GM18873 (cell line): Measurements from ENCODE around the gene RABGAP1L.
"Not testable (repeated sequence)": the region's sequence is repeated elsewhere in the genome, so short reads cannot be mapped to it uniquely, and the experiment has no call there.

Experiments
- ATAC-seq: cut with Tn5 transposase; IDR thresholded peaks from one replicate; pipeline ENCODE4 v1.9.1; 2021; ENCODE audit warnings: mild to moderate bottlenecking, moderate library complexity, moderate number of reproducible peaks; ENCODE audit not compliant: unreplicated experiment, low FRiP score

Gene RABGAP1L

DNA sequence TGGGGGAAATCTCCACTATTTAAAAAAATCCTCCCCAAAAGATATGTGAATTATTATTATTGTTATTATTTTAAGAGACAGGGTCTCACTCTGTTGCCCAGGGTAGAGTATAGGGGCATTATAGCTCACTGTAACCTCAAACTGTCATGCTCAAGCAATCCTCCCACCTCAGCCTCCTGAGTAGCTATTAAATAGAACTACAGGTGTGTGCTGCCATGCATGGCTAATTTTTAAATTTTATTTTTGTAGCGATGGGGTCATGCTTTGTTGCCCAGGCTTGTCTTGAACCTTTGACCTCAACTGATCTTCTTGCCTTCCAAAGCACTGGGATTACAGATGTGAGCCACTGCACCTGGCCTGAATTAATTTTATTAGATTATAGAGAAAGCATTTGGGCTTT, 116.8 kb downstream of the RABGAP1L start:
- ATAC-seq = no peak

DNA sequence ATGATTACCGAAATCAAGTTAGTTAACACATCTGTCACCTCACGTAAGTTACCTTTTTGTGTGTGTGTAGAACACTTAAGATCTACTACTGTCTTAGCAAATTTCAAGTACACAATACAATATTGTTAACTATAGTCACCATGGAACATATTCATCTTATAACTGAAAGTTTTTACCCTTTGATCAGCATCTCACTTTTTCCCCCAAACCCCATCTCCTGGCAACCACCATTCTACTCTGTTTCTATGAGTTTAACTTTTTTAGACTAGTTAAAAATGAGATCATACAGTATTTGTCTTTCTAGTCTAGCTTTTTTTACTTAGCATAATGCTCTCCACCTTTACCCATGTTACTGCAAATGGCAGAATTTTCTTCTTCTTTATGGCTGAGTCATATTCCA, 124.7 kb downstream of the RABGAP1L start:
- ATAC-seq = no peak

DNA sequence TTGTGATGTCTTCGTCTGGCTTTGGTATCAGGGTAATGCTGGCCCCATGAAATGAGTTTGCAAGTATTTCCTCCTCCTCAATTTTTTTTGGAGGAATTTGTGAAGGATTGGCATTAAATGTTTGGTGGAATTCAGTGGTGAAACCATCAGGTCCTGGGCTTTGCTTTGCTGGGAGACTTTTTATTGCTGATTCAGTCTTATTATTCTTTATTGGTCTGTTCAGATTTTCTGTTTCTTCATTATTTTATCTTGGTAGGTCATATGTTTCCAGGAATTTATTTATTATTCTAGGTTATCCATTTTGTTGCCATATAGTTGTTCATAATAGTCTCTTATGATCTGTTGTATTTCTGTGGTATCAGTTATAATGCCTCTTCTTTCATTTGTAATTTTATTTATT, 126.7 kb downstream of the RABGAP1L start:
- ATAC-seq = no peak

DNA sequence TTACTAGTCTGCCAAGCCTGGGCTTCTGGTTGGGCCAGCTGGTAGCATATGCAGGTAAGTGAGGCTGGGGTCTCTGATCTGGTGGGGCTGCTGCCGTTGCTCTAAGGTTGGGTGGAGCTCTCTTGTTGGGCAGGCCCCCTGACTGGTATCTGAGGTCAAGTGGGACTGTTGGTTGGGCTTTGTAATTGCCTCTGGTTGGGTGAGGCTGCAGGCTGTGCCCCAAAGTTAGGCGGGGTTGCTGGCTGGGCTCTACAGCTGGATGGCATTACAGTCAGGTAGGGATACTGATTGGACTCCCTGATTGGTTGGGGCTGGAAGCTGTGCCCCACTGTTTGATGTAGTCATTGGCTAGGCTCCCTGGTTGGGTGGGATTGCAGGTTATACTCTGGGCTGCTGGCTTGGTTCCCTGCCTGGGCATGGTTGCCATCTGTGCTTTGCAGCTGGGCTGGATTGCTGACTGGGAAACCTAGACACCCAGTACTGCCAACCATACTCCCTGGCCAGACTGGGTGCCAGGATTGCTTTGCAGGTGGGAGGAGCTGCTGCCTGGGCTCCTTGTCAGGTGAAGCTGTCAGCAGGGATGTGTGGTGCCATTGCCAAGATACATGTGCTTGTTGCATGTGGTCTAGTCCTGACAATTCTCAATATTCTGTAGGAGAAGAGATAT, 130.5 kb downstream of the RABGAP1L start:
- ATAC-seq = no peak

DNA sequence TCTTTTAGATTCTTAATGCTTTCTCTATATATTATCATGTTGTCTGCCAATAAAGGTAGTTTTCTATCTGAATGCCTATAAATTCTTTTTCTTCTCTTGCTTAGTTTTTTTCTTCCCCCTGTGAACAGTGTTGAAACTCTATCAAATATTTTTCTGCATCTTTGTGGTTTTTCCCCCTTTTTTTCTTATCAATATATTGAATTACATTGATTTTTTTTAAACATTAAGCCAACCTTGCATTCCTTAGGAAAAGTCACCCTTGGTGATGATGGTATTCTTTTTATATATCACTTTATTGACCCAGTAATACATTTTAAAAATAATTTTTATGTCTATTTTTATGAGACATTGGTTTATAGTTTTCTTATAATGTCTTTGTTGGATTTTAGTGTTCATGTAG, 131.7 kb downstream of the RABGAP1L start:
- no peak for ATAC-seq

DNA sequence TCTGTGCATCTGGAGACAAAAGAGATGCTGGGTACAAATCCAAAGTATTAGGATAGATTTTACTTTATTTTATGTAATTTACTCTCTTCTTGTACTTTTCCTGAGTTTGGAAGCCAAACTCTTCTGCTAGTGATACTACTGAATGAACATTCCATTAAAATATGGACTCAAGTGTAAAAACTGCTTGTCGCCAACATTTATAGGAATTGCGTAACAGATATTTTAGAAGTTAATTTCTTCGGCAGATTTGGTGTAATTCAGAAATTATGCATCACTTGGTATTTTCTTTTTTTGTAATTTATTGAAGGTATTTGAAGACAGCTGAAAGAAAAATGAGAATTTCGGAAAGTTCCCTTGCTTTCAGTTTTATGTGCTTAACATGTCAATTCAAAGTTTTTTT, 137.0 kb downstream of the RABGAP1L start:
- no peak for ATAC-seq

DNA sequence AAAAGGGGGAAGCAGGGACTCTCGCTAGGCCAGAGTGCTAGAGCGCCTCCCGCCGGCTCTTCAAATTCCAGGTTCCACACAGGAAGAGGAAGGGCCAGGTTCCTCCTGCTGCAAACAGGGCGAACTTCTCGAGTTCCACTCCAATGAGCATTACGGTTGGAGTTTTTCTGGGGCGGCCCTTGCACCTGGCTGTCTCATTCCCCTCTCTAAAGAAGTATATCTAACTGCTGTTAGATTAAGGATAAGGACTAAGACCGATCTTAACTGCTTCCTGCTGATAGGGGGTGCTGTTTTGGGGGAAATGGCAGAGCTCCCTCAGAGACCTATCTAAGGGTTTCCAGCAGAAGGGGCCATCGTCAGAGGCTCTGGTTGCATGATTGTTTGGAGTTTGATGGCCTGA, 138.0 kb downstream of the RABGAP1L start:
- no peak for ATAC-seq

DNA sequence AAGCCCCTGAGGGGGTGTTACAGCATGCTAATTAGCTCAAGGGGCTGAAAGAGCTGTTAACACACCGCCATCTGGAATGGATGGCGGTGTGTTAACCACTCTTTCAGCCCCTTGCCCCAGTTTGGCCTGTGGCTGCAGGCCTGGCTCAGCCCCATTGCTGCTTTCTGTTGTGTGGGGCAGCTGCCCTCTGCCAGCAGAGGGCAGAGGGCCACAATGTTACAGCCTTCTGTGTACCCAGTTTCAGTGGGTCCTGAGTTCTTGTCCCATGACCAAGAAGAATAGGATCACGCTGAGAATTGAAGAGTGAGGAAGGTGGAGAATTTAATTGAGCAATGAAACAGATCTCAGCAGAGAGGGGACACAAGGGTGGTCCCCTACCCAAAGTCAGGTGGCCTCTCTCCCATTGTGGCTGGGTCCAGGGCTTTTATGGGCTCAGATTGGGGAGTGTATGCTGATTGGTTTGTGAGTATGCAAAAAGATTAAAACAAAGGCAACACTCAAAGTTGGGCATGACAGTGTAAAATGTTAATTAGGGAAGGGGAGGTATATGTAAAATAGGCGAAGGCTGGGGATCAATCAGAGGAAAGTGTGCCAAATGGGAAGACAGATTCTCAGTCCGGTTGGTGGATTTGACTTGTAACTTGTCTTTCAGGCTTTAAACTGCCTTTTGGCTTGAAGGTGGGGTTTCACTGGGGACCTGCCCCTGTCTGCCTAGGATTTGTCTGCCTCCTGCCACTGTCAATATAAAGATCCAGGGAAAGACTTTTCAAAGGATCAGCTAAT, 142.2 kb downstream of the RABGAP1L start:
- no peak for ATAC-seq

DNA sequence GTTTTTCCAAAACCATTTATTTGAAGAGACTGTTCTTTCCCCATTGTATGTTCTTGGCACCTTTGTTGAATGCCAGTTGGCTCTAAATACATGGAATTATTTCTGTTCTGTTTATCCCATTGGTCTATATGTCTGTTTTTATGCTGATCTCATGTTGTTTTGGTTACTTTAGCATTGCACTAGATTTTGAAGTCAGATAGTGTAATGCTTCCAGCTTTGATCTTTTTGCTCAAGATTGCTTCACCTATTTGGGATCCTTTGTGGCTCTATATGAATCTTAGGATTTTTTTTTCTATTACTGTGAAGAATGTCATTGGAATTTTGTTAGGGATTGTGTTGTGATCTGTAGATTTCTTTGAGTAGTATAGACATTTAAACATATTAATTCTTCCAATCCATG, 149.3 kb downstream of the RABGAP1L start:
- no peak for ATAC-seq

DNA sequence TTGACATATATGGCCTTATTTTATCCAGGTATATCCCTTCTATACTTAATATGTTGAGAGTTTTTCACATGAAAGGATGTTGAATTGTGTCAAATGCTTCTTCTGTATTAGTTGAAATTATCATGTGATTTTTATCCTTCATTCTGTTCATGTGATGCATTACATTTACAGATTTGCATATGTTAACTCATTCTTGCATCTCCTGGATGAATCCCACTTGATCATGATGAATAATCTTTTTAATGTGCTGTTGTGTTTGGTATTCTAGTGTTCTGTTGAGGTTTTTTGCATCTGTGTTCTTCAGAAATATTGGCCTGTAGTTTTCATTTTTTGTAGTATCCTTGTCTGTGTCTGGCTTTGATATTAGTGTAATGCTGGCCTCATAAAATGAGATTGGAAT, 150.2 kb downstream of the RABGAP1L start:
- no peak for ATAC-seq

DNA sequence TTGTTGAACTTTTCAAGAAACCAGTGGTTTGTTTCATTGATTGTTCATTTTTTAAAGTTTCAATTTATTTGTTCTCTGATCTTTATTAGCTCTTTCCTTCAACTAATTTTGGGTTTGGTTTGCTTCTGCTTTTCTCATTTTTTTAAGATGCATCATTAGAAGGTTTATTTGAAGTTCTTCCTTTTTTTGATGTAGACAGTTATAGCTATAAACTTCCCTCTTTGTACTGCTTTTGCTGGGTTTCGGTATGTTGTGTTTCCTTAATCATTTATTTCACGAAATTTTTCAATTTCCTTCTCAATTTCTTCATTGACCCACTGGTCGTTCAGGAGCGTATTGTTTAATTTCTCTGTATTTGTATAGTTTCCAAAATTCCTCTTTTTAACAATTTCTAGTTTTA, 155.1 kb downstream of the RABGAP1L start:
- ATAC-seq = no peak

DNA sequence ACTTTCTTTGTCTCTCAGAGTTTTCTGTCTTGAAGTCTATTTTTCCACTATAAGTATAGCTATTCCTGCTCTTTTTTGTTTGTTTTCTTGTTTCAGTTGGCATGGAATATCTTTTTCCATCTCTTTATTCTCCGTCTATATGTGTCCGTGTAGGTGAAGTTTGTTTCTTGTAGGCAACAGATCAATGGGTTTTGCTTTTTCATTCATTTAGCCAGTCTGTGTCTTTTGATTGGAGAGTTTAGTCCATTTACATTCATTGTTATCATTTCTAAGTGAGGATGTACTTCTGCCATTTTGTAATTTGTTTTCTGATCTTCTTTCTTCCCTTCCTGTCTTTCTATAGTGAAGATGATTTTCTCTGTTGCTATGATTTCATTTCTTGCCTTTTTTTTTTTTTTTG, 155.9 kb downstream of the RABGAP1L start:
- no peak for ATAC-seq

DNA sequence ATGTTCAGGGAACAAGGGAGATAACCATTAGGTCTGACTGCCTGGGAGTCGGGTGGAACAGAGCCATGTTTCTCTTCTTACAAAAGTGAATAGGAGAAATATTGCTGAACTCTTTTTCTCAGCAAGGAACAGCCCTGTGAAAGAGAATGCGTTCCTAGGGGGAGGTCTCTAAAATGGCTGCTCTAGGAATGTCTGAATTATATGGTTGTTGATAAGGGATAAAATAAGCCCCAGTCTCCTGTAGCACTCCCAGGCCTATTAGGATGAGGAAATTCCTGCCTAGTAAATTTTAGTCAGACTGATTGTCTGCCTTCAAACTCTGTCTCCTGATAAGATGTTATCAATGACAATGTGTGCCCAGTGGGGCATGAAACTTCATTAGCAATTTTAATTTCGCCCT, 161.6 kb downstream of the RABGAP1L start:
- ATAC-seq = not testable (repeated sequence)

DNA sequence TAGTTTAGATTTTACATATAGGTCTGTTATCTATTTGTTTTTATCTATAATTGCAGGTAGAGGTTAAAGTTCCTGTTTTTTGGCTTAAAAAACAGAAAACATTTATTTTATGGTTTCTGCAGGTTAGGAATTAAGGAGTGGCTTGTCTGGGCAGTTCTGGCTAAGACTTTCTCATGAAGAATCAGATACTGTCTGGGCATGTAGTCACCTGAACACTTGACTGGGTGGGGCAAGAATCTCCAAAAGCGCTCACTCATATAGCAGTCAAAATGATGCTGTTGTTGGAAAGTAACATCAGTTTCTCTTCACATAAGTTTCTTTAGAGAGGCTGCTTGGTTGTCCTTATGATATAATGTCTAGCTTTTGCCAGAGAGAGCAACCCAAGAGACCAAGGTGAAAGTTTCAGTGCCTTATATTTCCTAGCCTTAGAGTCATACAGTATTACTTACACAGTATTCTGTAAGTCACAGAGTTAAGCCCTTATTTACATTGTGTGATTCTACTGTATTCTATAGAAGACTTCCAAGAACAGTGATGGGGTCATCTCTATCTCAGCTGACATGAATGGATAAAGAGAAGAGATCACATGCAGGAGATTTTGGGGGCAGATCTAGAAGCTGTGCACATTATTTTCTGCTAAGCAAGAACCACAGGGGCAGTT, 163.0 kb downstream of the RABGAP1L start:
- no peak for ATAC-seq

DNA sequence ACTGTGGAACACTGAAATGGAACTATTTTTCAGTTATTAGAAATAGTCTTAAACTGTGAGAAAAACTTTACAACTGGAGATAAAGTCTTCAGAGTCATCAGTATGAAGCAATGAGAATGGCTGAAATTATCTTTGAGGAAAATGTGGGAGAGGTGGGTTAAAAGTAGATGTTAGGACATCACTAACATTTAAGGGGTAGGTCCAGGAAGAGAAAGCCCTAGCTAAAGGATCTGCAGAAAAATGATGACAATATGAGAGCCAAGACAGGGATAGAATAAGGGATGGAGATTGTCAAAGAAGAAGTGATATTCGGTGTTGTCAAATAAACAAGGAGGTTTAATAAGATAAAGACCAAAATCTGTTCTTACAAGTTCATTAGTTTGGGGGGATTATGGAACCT, 165.2 kb downstream of the RABGAP1L start:
- ATAC-seq = no peak

DNA sequence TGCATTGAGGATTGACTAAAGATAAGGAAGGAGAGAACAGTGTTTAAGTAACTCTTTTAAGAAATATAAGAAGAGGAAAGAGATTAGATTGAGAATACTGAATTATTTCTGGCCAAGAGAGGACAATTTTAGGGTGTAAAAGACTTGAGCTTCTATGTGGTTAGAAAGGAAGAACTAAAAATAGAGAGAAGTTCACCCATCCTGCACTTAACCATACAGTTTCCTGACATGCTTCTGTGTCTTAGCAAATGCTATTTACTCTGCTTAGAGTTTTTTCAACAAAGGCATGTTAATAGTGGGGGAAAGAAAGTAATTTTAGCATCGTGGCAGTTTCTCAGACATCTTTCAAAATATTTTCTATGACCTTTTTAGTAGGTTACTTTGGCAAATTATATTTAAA, 165.6 kb downstream of the RABGAP1L start:
- no peak for ATAC-seq

DNA sequence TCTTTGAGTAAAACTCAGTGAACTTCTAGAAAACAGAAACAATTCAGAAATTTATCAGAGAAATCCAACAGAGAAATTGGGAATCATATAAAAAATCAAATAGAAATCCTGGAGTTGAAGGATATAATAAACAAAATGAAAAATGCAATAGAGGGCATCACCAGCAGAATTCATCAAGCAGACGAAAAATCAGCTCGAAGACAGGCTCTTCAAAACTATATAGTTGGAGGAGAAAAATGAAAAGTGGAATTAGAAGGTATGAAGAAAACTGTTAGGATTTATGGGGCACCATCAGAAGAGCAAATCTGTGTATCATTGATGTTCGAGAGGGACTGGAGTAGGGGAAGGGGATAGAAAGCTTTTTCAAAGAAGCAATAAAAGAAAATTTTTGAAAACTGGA, 167.0 kb downstream of the RABGAP1L start:
- ATAC-seq = no peak

DNA sequence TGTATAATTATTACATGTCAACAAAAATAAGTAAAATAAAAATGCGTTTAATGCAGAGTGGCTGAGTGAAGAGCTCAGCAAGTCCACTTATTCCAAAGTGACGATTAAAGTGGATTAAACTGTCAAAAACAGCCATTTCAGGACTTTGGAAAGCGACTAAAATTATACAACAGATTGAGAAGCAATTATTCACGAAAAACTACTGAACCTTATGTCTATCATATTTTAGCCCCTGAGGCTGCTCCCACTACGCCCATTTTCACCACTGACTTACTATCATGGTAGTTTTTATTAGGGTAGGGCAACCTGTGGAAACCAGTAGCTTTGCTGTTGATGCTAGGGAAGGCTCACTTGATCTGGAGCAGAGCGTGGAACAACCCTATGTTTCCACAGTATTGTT, 174.1 kb downstream of the RABGAP1L start:
- no peak for ATAC-seq

DNA sequence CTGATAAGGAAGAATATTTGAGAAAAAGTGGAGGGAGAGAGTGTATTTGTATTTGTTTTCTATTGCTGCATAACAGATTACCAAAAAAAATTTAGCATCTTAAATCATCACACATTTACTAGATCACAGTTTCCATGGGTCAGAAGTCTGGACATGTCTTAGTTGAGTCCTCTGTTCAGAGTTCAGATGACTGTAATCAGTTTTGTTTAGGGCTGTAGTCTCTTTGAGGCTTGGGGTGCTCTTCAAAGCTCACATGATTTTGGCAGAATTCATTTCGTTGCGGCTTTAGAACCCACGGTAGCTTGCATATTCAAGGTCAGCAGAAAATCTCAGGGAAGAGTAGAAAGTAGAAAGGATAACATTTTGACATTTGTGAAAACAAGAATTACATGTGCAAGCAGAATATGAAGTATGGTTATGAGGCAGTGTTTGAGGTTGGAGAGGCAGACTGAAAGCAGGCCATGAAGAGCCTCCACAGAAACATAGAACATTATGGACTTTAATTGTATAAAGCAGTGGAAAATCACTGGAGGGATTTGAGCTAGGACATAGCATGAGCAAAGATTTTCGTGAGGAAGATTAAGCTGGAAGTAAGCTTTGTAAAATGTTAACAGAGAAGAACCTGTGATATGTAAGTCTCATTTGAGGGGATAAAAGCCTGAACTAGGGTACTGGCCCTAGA, 177.8 kb downstream of the RABGAP1L start:
- no peak for ATAC-seq

DNA sequence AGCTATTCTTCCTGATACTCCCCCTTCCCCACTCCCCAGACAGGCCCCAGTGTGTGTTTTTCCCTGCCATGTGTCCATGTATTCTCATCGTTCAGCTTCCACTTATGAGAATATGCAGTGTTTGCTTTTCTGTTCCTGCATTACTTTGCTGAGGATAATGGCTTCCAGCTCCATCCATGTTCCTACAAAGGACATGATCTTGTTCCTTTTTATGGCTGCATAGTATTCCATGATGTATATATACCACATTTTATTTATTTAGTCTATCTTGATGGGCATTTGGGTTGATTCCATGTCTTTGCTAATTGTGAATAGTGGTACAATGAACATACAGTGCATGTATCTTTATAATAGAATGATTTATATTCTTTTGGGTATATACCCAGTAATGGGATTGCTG, 181.1 kb downstream of the RABGAP1L start:
- ATAC-seq = not testable (repeated sequence)

DNA sequence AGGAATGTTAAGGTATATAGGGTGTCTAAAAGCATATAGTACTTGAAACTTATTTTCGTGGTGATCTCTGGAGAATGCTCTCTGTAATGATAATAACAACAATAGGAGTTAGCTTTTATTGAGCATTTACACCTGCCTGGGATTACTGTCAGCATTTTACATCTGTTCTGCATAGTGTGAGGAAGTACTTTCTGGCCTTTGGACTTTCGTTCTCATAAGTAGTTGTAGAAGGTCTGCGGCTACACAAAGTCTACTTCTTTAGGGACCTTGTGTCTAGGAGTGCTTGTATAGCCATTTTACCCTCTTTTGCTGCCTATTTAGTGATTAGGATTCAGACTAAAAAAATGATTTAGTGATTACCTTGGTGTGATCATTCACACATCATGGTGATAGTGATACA, 184.8 kb downstream of the RABGAP1L start:
- ATAC-seq = no peak
